NCI-H345 treated with DMSO at 0.1 percent for 48 hours (cell line): ENCODE measurements around the gene RABGAP1L.
A peak's percentile ranks its signal among the peaks of the same experiment; 100 is the strongest.

ENCODE experiments used
- DNase-seq: peaks from one replicate; lab custom pipeline; 2025; ENCODE audit not compliant: unreplicated experiment; lab: John Stamatoyannopoulos, UW

The RABGAP1L gene

DNA sequence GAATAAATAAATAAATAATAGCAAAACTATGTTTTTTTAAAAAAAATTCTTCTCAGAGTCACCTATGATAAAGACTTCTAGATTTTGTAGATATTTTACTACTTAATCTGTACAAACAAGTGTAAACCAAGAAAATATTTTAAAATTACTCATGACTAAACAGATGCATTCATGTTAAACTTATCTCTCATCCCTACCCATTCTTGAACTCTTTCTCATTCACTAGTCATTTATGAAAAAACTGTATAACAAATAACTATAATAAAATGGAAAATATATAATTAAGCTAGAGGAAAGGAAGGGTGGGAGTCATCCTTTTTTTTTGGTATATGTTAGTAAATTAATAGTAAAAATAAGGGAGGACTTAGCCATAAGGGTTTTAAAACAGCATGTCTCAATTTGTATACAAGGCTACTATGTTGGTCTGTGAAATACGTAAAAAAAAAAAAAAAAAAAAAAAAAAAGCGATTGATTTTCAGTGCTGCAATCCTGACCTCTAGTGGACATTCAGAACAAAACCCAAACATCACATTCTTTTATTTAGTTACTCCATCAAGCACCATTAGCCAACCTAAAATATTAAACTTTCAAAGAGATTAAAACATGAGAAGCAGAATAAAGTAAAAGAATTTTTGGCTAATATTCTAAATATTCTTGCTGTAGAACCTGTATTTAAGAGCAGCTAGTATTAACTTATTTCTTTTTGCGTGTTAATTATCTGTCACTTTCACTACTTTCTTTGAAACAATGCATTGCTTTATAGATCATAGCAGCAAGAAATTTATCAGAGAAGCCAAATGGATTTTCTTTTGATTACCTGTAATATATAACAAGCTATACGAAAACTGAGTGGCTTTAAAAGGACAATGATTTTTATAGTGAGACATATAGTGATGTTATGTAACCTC is 584.6 kb downstream of the RABGAP1L start:
- DNase-seq: peak; percentile 31

DNA sequence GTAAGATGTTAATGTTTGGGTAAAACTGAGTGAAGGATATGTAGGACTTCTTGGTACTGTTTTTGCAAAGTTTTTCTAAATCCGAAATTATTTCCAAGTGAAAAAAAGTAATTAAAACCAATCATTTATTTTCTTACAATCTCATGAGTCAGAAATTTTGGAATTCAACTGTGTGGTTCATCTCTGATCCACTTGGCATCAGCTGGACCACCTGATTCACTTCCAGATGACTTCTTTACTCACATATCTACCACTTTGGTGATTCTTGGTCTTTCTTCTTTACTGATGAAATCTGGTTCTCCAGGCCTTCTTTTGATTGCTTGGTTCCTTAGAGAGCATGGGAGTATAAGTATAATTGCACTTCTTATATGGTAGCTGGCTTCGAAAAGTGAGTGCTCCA is 585.6 kb downstream of the RABGAP1L start:
- DNase-seq: no peak

DNA sequence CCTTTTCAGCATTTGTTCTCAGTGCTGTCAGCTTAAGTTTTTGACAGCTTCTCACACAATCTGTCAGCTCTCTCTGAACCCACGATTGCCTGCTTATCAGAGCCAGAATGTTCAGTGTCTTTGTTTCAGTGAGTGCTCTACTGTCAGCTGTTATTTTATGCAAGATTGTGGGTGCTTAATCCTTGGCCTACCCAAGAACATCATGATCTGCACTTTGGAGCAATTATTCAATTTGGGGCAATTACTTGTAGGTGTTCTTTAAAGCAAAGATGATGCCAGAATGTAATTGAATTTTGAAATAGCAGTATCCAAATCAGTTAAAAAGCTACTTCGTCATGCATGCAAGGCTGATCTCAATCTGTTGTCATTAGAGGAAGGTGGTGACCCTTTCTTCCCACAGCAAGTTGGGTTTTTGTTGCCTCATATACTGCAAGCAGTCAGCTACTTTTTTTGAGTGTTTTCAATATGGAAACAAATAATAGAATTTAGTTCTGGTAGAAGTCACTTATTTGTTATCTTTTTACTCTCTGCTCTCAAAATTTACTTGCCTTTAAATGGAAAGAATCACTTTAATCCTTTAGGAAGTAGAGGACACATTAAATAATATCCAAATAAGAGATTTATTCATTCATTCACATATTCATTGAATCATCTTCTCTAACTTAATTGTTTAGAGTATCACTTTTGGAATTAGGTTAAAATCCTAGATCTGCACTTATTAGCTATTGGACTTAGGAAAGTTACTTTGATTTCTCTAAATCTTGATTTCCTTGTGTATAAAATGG is 586.9 kb downstream of the RABGAP1L start:
- DNase-seq: no peak

DNA sequence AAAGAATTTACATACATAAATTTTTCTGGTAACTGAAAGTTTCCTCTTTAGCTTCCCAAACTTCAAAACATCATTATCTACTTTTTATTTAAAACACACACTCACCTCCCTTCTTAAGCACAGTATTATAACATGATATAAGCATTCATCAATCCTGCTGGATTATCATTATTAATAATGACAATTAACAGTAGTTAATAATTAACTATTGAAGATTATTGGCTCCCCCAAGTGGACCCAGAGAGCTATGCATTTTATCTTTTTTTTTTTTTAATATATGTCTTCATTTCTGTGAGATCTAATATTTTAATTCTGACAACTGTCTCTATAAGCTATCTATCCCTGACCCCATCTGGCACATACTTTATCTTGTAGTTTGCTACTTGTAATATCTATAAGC is 588.3 kb downstream of the RABGAP1L start:
- DNase-seq: no peak

DNA sequence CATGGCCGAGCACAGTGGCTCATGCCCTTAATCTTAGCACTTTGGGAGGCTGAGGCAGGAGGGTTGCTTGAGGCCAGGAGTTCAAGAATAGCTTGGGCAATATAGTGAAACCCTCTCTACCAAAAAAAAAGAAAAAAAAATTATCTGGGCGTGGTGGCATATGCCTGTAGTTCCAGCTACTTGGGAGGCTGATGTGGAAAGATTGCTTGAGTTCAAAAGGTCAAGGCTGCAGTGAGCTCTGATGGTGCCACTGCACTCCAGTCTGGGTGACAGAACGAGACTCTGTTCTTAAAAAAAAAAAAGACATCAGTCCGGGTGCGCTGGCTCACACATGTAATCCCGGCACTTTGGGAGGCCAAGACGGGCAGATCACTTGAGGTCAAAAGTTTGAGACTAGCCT is 589.3 kb downstream of the RABGAP1L start:
- no peak for DNase-seq

DNA sequence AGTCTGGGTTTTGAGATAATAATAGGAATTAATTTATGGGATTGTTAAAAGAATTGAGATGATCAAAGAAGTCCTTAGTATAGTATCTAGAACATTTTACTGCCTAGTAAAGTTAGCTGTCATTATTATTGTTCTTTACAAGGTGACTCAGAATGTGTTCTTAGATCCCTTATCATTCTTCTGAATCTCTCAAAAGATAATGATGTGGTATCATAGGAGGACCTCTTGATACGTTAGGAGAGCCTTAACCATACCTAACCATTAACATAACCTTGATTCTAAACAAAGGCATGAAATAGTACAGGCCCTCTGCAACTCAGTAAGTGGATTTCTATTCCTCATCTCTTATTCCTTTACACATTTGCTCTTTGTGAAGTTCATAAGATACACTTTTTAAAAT is 593.8 kb downstream of the RABGAP1L start:
- DNase-seq: no peak

DNA sequence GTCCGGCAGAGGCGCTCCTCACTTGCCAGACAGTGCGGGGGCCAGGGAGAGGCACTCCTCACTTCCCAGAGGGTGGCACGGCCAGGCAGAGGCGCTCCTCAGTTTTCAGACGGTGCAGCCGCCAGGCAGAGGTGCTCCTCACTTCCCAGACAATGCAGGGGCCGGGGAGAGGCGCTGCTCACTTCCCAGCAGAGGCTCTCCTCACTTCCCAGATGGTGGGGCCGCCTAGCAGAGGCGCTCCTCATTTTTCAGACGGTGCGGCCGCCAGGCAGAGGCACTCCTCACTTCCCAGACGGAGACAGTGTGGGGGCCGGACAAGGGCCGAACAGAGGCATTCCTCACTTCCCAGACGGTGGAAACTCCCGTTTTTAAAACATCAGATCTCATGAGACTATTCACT is 602.0 kb downstream of the RABGAP1L start:
- DNase-seq: no peak

DNA sequence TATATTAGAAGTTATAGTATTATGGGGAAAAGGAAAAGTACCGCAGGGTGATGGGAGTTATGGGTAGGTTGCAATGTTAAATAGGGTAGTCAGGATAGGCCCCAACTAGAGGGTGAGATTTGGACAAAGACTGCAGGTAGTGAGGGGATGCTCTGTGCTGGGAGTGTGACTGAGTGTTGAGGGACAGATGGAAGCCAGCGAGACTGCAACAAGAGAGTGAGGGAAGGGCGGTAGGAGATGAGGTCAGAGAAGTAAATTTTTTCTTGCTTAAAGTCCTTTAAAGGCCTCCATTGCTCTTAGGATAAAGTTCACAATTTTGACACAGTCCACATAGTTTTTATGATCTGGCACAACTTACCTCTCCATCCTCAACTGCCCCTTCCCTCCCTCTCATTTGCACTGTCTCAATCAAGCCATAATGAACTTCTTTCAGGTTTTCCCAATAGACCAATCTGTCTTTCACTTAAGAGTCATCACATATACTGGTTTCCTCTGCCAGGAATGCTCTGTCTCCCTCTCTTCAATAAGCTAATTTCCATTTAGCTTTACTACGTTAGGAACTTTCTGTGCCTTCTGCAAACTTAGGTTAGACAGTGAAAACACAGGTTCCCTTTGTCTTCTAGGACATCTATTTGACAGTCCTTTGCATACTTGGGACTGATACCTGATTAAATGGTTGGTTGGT is 602.7 kb downstream of the RABGAP1L start:
- no peak for DNase-seq

DNA sequence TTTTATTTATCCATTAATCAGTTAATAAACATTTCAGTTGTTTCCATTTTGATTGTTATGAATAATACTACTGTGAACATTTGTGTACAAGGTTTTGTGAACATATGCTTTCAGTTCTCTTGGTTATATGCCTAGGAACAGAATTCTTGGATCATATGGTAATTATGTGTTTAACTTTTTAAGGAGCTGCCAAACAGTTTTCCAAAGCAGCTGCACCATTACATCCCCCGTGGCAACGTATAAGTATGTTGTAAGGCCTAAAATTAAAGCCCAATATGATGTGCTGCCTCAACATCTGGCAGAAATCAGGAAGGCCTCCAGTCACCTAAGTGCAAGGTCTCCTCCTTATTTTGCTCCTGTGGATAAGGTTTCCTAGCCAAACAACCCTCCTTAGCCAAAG is 604.9 kb downstream of the RABGAP1L start:
- no peak for DNase-seq

DNA sequence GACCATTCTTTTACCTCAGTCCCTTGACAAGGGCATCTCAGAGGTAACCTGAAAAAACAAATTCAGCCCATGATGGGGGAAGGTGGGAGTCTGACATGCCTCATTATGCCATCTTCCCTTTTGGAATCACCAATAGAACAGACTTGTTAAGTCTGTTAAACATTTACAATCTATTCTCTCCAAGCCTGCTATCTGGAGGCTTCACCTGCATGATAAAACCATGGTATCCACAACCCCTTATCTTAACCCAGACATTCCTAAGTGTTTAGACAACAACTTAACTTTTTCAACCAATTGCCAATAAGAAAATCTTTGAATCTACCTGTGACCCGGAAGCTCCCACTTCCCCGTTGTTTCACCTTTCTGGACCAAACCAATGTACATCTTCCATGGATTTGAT is 607.4 kb downstream of the RABGAP1L start:
- no peak for DNase-seq

DNA sequence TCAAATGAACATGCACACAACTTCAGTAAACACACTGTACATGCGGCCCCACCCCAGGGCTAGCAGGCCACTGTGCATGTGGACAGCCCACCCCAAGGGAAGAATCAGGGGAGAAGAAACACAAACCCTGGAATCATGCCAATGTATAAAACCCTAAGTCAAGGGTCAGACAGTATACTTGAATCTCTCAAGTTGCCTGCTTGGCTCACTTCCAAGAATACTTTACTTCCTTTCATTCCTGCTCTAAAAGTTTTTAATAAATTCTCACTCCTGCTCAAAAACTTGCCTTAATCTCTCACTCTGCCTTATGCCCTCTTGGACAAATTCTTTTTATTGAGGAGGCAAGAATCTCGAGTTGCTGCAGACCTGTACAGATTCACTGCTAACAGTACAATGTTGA is 609.2 kb downstream of the RABGAP1L start:
- DNase-seq: no peak

DNA sequence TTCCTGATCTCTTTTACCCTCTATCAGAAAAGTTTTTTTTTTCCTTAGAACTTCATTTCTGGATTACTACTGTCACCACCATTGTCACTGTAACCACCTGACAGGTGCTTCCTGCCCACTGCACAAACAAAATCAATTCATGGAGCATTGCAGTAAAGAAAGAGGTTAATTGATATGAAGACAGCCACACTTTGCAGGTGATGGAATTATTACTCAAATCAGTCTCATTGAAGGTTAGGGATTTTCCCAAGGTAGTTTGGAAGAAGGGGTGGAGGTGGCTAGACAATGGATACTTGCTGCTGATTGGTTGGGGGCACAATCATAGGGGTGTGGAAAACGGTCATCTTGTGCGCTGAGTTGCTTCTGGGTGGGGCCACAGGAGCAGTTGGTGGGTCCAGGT is 609.6 kb downstream of the RABGAP1L start:
- DNase-seq: no peak

DNA sequence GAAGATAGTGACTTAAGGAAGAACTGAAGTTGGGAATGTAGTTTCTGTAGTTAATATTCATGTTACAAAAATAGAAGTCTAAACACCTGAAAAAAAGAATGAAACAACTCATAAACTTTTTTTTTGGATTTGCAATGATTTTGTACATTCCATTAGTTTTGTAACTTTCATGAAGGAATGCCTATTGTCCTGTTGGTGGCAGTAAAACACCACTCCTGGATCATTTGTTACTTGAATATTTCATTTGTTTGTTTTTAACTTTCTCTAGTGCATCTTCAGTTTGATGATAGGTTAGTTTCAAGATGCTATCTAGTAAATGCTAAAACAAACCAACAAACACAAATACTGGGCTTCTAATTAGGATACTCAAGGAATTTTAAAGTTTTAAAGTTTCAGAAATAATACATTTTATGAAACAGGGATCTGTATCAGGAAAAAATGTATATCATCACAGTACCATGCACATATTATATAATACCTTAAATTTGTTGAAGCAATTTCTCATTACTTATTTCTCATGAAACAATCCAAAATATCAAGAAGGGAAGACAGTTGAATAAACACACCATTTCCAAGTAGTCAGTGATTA is 610.7 kb downstream of the RABGAP1L start:
- DNase-seq: peak; percentile 40

DNA sequence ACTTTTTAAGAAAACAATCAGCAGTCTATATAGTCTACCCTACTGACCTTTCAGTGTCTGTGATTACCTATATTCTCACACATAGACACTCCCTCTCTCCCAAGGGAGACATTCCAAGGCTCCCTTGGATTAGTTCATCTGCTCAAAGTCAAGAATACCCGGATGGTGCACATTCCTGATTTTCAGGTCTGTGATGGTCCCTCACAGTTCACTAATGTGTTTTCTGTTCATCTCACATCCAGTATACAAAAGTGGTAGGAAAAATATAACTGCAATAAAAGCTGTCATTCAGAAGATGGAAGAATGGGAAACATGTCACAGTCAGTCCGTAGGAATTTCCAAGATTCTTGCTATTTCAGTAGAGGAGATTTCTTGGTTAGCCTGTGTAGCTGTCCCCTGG is 616.3 kb downstream of the RABGAP1L start:
- DNase-seq: no peak

DNA sequence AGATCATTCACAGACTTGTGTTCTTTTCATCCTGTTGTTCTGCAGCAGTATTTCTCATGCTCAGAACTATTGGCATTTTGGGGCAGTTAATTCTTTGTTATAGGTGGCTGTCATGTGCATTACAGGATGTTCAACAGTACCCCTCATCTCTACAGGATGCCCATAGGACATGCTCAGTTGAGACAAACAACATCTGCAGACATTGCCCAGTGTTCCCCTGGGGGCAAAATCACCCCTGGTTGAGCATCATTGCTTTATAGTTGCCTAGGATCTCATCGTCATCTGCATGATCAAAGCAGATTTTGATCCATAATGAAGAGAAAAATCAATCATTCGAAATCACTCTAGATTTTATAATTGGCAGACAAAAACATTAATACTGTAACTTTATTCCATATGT is 617.9 kb downstream of the RABGAP1L start:
- DNase-seq: no peak

DNA sequence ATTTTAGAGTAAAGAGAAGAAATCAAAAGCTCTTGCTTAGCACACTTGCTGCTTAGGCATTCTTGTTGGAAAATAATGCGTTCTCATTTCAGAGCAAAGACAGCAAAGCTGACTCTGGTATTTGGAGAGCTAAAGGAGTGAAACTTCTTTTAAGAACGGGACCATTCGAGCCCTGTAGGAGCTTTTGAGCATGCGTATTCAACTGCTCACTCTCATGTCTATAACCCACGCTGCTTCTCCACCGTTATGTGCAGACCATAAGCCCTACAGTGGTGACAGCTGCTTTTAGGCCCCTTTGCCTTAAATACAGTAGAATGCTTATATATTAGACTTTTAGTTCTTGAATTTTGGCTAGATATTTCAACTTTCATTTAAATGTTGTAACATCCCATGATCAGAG is 626.2 kb downstream of the RABGAP1L start:
- no peak for DNase-seq

DNA sequence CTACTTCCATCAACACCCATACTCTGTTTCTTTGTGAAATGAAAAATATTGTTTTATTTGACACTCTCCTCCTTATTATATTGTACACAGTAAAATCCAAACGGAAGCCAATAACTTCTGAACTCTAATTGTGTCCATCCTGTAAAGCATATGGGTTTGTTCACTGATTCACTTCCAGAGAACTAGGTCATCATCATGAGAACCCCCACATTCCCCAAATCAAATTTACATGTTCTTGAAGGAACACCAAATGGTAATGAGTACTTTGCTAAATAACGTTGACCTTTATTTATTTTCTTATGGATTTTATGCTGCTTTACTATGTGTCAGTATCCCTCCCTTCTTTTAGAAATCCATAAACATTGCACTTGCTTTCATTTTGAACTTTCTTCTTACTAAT is 627.0 kb downstream of the RABGAP1L start:
- DNase-seq: no peak

DNA sequence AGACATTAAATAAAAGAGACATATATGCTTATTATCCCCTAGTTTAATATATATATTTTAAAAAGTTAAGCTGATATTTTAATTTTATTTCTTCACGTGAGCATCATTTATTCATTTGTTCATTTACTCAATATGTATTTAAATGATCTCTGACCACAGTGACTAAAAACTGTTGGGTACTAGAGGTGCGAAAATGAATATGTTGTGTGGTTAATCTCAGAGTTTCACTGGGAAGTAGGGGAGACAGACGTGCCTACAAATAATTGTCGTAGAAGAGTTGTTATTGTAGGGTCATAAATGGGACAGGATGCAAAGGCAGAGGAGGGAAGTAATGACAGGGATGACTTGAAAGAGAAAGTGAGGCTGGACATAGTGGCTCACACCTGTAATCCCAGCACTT is 627.4 kb downstream of the RABGAP1L start:
- DNase-seq: no peak

DNA sequence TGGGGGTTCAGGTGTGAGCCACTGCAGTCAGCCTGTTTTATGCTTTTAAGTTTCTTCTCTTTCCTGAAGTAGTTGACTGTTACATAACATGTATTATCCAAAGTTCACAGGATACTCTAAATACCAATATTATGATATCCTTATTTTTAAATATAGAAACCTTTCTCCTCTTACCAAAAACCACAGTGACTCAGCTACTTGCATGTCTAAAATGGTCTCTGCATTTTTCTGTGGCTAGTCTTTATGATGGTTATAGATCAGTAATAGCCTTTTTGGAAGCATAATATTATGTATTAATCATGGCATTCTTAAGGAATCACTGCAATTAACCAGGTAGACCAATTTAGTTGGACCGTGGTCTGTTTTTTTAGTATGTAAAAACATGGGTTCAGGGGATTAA is 629.7 kb downstream of the RABGAP1L start:
- DNase-seq: no peak

DNA sequence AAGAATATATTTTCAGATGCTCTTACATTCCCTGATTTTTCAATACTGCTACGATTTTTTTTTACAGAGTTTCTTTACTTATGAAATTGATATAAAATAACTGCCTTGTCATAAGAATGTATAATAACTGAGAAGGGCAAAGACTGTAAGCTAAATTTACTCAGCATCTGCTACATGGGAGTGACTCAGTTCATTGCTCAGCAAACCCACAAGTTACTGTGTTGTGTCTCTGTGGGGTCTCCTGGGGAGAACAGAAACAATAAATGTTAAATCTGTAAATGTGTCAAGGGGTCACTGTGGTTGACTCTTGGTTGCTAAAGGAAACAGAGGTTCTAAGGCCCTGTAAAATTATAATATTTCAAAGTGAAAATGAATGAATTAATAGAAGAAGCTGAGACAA is 630.1 kb downstream of the RABGAP1L start:
- no peak for DNase-seq

DNA sequence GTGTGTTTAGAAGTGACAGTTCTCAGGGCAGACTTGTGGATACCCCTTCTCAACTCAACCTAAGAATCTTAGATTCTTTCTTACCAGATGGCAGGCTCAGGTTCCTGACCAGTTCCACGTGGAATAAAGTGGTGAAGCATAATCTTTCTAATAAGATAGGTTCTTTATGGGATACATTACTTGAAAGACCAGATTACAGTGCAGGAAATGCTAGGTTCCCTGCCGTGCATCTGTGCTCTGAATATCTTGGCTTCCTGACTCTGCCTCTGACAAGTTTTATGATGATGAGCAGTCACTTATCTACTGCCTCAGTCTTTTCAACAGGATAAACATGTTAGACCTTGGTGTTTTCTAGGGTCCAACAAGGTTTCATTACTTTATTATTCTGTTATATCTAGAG is 632.5 kb downstream of the RABGAP1L start:
- no peak for DNase-seq
